ENCODE results near the gene SNRPD3. TPM values are rescaled to one million over a fixed set of nuclear protein-coding genes. Genes with fewer than 3 reads are reported as not detected.
"Not testable (repeated sequence)": the region's sequence is repeated elsewhere in the genome, so short reads cannot be mapped to it uniquely, and the experiment has no call there.

Gene SNRPD3
- total RNA-seq, 1 experiment from 2014 or later = 133 TPM

DNA sequence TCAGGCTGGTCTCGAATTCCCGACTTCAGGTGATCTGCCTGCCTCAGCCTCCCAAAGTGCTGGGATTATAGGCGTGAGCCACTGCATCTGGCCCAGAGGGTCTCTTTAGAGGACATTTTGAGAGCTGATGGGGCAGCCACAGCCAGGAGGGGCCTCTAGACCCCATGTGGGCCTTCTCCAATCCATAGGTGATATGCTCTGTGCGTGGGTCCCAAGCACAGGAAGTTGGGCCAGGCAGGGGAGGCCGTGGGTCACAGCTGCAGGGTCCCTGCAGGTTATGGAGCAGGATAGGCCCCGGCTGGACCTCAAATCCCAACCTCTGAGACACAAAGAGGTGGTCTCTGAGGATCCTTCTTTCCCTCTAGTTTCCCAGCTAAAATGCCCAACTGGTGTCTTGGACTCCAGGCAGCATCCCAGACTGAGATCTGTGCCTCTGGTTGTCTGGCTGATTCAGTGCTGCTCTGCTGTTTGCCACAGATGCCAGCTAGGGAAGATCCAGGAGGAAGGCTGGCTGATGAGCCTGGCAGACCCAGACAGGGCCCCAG is 35.6 kb downstream of the SNRPD3 start:
- DNase-seq (ENCODE audit: low read depth) = no peak

DNA sequence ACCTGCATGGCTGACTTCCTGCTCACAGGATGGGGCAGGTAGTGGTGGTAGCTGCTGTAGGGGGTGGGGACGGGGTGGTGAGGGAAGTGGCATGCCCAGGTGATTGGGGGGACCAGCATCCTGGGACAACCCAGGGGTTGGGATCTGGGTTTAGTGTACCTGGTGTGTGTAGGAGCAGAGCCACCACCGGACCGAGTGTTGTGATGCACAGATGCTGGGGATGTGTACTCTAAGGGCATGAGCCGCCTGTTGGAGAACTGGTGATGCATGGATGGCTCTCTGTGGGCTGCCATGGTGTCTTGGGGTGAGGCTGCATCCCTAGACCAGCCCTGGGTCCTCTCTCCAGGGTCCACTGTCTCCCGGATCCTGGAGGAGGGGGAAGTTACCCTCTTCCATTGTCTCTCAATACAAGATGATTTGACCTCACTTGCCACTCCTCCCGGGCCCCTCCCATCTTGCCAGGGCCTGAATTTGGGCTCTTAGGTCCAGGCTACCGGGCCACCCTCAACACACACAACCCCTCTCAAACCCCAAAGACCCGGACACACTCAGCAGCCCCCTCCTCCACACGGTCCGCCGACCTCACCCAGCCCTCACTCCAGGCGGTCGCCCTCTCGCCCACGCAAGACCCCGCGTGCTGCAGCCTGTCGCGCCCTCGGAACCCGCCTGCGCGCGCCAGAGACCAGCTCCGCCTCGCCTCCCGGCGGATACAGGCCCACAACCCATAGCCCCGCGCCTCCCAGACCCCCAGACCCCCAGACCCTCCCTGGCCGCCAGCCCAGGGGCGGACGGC is 36.5 kb downstream of the SNRPD3 start:
- no peak for DNase-seq (ENCODE audit: low read depth)

DNA sequence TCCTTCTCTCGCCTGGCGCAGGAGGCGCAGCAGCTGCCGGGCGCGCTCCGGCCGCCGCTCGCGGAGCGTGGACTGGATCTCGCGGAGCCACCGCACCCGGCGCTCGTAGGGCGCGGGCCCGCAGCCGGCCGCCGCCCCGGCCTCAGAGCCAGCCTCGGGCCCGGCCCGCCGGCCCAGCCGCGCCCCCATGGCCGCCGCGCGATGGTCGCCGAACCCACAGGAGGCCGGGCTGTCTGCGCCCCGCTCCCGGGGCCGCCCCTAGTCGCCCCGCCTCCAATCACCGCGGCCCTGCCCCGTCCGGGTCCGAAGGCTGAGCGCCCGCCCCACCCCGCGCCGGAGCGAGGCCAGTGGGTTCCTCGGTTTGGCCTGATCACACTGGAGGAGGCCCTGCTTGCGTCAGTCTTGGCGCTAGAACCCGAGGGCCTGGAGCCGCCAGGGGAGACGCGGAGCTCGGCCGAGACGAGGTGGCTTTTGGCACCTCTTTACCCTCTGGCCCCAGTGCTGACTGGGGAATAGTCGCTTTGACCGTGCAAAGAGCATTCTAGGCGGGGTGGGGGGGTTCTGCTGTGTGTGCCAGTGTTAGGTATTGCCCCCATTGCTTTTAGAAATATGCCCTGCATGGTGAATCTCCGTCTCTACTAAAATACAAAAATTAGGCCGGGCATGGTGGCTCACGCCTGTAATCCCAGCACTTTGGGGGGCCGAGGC is 37.2 kb downstream of the SNRPD3 start, which contains the start of gene LRRC75B:
LRRC75B (minus strand) TSS at position 223 of the 708 bp plus-strand sequence; CDS start at position 189, 34 bp downstream.
- DNase-seq (ENCODE audit: low read depth) = peak; percentile 76

DNA sequence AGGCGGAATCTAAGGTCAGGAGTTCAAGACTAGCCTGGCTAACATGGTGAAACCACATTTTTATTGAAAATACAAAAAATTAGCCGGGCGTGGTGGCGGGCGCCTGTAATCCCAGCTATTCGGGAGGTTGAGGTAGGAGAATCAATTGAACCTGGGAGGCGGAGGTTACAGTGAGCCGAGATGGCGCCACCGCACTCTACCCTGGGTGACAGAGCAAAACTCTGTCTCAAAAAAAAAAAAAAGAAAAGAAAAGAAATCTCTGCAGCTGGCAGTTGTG is 37.7 kb downstream of the SNRPD3 start:
- not testable (repeated sequence) for DNase-seq (ENCODE audit: low read depth)

DNA sequence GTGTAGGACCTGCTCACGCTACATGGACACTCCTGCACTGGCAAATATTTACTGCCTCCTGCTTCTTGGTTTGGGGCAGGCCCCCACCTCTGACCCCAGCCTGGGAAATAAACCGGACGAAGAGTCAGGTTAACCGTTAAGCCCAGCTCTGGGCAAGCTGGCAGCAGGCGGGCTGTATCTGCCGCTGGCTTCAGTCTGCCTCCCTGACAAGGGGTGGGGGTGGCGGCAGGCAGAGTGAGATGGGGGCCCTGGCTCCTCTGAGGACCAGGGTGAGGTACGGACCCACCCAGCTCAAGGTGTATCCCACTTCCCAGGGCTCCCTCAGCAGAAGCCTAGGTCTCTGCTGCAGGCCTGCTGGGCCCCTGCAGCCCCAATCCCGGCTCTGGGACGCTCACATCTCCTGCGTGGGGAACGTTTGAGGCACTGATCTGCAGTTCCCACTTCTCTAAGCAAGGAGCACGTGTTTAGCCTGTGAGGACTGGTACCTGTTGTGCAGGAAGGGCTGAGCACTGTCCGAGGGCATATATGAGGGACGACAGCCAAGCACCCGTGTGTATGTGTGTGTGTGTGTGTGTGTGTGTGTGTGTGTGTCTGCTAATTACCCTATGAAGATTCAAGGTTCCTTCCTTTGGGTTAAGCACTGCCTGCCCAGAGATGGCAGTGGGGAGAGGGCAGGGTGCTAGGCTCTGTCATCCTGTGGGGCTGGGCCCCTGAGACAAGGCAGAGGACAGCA is 38.2 kb downstream of the SNRPD3 start:
- DNase-seq (ENCODE audit: low read depth) = no peak

GRCh38 chr22:24594569-24595120 is 38.8 kb downstream of the SNRPD3 start:
- no peak for DNase-seq (ENCODE audit: low read depth)

DNA sequence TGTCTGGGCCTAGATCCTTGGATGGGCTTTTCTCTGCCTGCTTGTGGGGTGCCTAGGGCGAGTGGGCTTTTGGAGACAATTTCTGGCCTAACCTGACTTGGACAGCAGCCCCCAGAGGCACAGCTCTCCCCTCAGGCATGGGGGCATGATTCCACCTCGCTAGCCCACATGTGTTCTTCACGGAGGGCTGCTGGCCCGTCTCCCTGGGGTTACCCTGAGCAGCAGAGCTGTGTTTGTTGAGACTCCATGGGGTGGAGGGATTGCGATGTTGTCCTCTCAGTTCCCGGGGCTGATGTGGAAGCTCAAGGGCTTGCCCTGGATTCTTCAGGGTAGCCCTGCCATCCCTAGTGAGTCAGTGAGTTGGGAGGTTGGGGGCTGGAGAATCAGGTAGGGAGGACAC is 39.4 kb downstream of the SNRPD3 start:
- no peak for DNase-seq (ENCODE audit: low read depth)

DNA sequence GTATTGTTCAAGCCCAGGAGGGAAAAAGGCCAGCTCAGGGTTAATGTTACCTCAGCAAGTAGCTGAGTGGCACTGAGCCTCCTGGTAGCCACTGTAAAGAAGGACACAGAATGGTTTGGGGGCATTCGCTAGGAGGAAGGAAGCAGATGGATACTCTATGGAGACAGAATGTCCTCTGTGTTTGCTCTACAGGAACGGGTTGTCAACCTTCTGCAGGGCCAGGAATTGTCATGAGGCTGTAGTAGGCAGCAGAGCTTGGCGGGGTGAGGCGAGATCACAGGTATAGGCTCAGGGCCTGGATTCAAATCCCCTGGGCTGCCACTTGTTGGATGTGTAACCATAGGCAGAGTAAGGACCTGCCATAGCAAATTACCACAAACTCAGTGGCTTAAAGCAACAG is 40.1 kb downstream of the SNRPD3 start:
- DNase-seq (ENCODE audit: low read depth) = no peak

- DNase-seq (ENCODE audit: low read depth) = not testable (repeated sequence)
These were observed 41.3 kb downstream of the SNRPD3 start for GRCh38 chr22:24597076-24597475.

DNA sequence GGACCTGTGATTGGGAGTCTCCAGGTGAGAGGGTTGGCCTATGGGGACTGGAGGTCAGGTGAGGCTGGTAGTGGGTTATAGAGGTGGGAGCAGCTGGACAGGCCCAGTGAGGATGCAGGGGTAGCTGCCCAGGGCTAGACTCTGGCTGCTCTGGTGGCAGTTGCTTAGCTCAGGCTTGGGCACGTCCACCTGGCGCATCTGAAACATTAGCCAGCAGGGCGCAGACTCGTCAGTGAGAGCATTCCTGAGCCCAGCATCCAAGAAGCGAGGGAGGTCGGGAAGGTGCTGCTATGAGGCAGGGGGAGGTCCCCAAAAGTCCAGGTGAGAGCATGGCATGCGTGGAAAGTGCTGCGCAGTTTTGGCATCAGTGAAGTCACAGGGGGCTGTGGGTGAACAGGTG is 43.7 kb downstream of the SNRPD3 start:
- no peak for DNase-seq (ENCODE audit: low read depth)

DNA sequence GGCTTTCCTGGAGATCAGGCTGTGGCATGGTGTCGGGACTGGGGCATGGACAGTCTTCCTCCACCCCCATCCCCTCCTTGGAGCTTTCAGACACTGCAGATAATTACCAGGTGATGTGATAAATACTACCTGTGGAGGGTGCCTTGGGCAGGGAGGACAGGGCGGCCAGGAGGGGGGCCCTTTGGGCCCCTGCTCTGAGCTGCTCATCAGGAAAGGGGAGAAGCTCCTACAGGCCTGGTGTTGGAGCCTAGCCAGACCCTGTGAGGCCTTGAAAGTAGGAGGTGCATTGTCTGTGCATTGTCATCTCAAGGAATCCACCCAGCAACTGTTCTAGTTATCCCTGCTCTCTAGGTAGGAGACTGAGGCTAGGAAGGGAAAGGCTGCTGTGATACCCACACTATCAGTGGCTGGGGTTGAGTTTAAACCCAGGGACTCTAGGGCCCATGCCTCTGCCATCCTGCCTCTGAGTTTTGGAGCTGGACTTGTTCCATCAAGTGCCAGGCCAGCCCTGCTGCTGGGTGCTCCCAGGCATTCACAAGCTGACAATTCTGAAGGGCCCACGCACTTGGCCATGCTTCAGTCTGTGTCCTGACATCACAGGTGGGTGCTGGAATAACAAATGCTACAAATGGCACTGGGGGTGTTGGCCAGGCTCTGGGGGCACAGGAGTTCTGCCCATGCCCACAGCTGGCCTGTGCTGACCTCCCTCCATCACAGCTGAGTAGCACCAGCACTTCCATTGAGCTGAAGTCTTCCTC is 44.3 kb downstream of the SNRPD3 start:
- DNase-seq (ENCODE audit: low read depth) = not testable (repeated sequence)

- DNase-seq (ENCODE audit: low read depth) = no peak
These were observed 45.7 kb downstream of the SNRPD3 start for GRCh38 chr22:24601217-24602104.

GRCh38 chr22:24602105-24602749 is 46.4 kb downstream of the SNRPD3 start:
- not testable (repeated sequence) for DNase-seq (ENCODE audit: low read depth)

DNA sequence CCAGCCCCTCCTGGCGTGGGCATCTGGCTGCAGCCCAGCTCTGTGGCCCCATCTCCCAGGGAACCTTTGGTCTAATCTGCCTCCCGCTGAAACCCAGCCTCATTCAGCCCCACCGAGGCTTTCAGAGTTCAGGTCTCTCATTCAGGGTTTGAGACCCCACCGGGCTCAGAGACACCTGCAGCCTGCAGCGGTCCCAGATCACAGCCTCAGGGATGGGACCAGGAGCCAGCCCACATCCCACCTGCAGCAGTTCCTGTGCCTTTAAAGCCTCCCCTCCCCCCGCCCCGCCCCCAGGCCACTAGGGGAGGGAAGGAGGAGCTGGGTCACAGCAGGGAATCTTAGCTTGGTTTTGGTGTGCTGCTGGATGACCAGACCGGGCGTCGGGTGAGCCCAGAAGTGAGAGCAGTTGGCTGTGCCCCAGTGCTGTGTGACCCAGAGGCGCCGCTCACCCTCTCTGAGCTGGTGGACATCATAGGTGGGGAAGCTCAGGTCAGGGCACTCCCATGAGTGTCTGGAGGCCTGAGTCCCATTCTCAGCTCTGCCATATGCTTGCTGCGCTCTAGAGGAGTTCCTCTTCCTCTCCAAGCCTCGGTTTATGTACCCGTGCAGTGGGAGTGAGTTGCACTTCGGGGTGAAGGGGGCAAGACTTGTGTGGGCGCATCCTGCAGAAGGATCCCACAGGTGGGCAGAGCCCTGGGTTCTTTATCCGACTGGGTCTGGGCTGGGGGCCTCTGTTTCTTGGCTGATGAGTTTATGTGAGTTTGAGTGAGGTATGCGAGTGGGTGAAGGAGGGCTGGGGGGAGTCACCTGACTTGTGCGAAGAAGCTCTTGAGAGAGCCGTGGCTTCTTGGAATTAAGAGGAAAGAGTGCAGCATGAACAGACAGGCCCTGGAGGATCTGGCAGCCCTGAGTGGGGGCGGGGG is 47.3 kb downstream of the SNRPD3 start, which contains the start of gene GGT1:
GGT1 (plus strand) TSS at position 347 of the 923 bp plus-strand sequence. CDS start 7,889 bp downstream, outside the sequence.
- not testable (repeated sequence) for DNase-seq (ENCODE audit: low read depth)

DNA sequence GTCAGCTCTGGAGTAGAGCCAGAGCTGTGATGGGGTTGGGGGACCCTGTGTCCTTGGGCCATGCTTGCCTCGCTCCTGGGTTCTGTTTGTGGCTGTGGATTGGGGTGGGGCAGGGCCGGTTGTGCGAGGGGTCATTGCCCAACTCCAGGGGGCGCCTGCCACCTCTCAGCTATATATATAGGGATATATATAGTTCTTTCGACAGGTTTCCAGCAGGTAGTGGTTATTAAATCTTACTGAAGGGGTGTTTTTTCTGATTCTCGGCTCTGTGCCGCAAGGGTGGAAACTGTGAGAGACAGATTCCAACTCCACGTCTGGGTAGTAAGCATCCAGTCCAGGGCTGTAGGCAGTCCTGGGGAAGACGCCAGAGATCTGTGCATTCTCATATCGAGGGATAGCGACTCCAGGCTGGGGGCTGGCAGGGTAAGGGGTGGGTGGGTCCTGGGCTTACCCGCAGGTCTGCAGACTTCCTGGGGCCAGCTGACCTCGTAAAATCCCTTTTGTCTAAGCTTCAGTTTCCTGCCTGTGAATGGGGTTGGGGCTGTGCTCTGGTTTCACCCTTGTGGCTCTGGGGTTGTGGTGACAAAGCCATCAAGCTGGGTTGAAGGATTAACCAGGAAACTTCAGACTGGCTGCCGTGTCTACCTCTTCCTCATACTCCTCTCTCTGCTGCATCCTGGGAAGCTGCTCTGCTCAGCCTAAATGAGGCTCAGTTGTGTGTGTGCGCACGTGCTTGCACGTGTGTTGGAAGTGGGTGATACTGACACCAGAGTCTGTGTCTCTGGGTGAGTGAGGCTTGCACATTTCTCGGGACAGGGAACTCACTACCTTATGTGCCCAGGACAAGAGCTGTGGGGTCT is 48.2 kb downstream of the SNRPD3 start:
- DNase-seq (ENCODE audit: low read depth) = not testable (repeated sequence)

DNA sequence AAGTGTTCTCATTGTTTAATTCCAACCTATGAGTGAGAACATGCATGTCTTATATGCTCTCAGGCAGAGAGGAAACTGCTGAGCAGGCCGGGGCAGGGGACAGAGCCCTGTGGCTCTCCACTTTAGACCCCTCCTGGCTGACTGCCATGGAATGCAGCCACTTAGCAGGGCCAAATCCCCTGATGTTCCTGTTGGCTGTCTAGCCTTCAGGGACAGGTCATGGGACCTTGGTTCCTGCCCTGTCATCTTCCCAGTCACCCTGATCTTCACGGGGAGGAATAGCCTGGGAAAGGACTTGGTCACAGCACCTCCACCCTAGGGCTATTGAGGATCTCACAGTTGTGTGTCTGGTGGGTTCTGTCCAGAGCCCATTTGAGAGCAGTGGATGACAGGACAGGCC is 50.5 kb downstream of the SNRPD3 start:
- not testable (repeated sequence) for DNase-seq (ENCODE audit: low read depth)

- DNase-seq (ENCODE audit: low read depth) = not testable (repeated sequence)
These were observed 51.7 kb downstream of the SNRPD3 start for GRCh38 chr22:24607429-24607983.

Data from LHCN-M2 (cell line).